B cell (primary cell): ENCODE data around the gene PPP2R2D.

Source experiments
- CTCF ChIP-seq: fragments of 200-600 bp; IDR thresholded peaks from one replicate; pipeline ENCODE4 v1.8.0; 2022; ENCODE audit warnings: antibody characterized with exemption, mild to moderate bottlenecking
- EZH2 ChIP-seq: IDR thresholded peaks from 2 replicates; pipeline ENCODE4 v1.6.1; 2012; ENCODE audit warnings: borderline replicate concordance, low read depth, mild to moderate bottlenecking, moderate library complexity, low read length; ENCODE audit not compliant: insufficient read depth, poor library complexity, severe bottlenecking

GRCh38 chr10:131908151-131908550 is 7.3 kb downstream of the PPP2R2D start:
- TF ChIP-seq CTCF, result no peak
- TF ChIP-seq EZH2, result no peak
